ENCODE data around the gene HDHD2.
"Not testable (repeated sequence)": the region's sequence is repeated elsewhere in the genome, so short reads cannot be mapped to it uniquely, and the experiment has no call there.

The HDHD2 gene

GRCh38 chr18:47166294-47166693 lies 16.0 kb upstream of the HDHD2 start:
- Histone ChIP-seq H3K9me3 (ENCODE audit: insufficient read depth, low read length) (no peaks in the 10 kb centered on the region), H3K4me3 (ENCODE audit: insufficient read length, low read depth) (no peak overlapping the region), H3K36me3 (ENCODE audit: insufficient read depth, insufficient read length, low read length) (peaks cover 3% of the 10 kb centered on the region), H3K4me1 (ENCODE audit: insufficient read depth, insufficient read length) (no peaks in the 10 kb centered on the region), H3K27me3 (ENCODE audit: insufficient read depth, insufficient read length) (no peaks in the 10 kb centered on the region), H3K9ac (ENCODE audit: insufficient read length, low read depth) (no peak overlapping the region)
- no peak for DNase-seq (ENCODE audit: low read depth, low spot score)
- TF ChIP-seq SUZ12 (IDR thresholded peaks at IDR 0.05; ENCODE audit: extremely low read depth, insufficient read depth, insufficient read length) (no peak), ZNF274 (IDR thresholded peaks at IDR 0.05; ENCODE audit: low read depth, low read length) (no peak), YY1 (IDR thresholded peaks at IDR 0.05; ENCODE audit: insufficient read depth, insufficient read length) (no peak)

- no peaks in the 10 kb centered on the region for H3K27me3 ChIP-seq (ENCODE audit: insufficient read depth, insufficient read length)
- H3K9ac ChIP-seq (ENCODE audit: insufficient read length, low read depth) = no peak overlapping the region
- TF ChIP-seq YY1 (IDR thresholded peaks at IDR 0.05; ENCODE audit: insufficient read depth, insufficient read length) = no peak
- no peak for TF ChIP-seq SUZ12 (IDR thresholded peaks at IDR 0.05; ENCODE audit: extremely low read depth, insufficient read depth, insufficient read length)
- TF ChIP-seq ZNF274 (IDR thresholded peaks at IDR 0.05; ENCODE audit: low read depth, low read length) = no peak
- H3K4me3 ChIP-seq (ENCODE audit: insufficient read length, low read depth) = no peak overlapping the region
- no peak for DNase-seq (ENCODE audit: low read depth, low spot score)
- H3K9me3 ChIP-seq (ENCODE audit: insufficient read depth, low read length) = no peaks in the 10 kb centered on the region
- H3K4me1 ChIP-seq (ENCODE audit: insufficient read depth, insufficient read length) = no peaks in the 10 kb centered on the region
- peaks cover 3% of the 10 kb centered on the region for H3K36me3 ChIP-seq (ENCODE audit: insufficient read depth, insufficient read length, low read length)
Observed at GRCh38 chr18:47163241-47163640, 12.9 kb upstream of the HDHD2 start.

- DNase-seq (ENCODE audit: low read depth, low spot score) = no peak
- Histone ChIP-seq H3K4me3 (ENCODE audit: insufficient read length, low read depth) (no peak overlapping the region), H3K9me3 (ENCODE audit: insufficient read depth, low read length) (no peaks in the 10 kb centered on the region), H3K9ac (ENCODE audit: insufficient read length, low read depth) (no peak overlapping the region), H3K4me1 (ENCODE audit: insufficient read depth, insufficient read length) (no peaks in the 10 kb centered on the region), H3K27me3 (ENCODE audit: insufficient read depth, insufficient read length) (no peaks in the 10 kb centered on the region), H3K36me3 (ENCODE audit: insufficient read depth, insufficient read length, low read length) (peaks cover 13% of the 10 kb centered on the region)
- TF ChIP-seq YY1 (IDR thresholded peaks at IDR 0.05; ENCODE audit: insufficient read depth, insufficient read length) = no peak
- TF ChIP-seq ZNF274 (IDR thresholded peaks at IDR 0.05; ENCODE audit: low read depth, low read length) = no peak
- TF ChIP-seq SUZ12 (IDR thresholded peaks at IDR 0.05; ENCODE audit: extremely low read depth, insufficient read depth, insufficient read length) = no peak
Observed at GRCh38 chr18:47160256-47160655, 10.0 kb upstream of the HDHD2 start.

- not testable (repeated sequence) for DNase-seq (ENCODE audit: low read depth, low spot score); H3K4me3 ChIP-seq (ENCODE audit: insufficient read length, low read depth); H3K9ac ChIP-seq (ENCODE audit: insufficient read length, low read depth)
Observed at GRCh38 chr18:47158404-47158803, 8.1 kb upstream of the HDHD2 start.

GRCh38 chr18:47151439-47151838 lies 1.1 kb upstream of the HDHD2 start:
- DNase-seq (ENCODE audit: low read depth, low spot score) = no peak
- H3K36me3 ChIP-seq (ENCODE audit: insufficient read depth, insufficient read length, low read length) = peaks cover 25% of the 10 kb centered on the region
- peak overlapping the region; percentile 83 for H3K9ac ChIP-seq (ENCODE audit: insufficient read length, low read depth)
- H3K9me3 ChIP-seq (ENCODE audit: insufficient read depth, low read length) = no peaks in the 10 kb centered on the region
- no peak overlapping the region for H3K4me3 ChIP-seq (ENCODE audit: insufficient read length, low read depth)
- TF ChIP-seq SUZ12 (IDR thresholded peaks at IDR 0.05; ENCODE audit: extremely low read depth, insufficient read depth, insufficient read length) (no peak), YY1 (IDR thresholded peaks at IDR 0.05; ENCODE audit: insufficient read depth, insufficient read length) (no peak), ZNF274 (IDR thresholded peaks at IDR 0.05; ENCODE audit: low read depth, low read length) (no peak)
- H3K4me1 ChIP-seq (ENCODE audit: insufficient read depth, insufficient read length) = peaks cover 3% of the 10 kb centered on the region
- no peaks in the 10 kb centered on the region for H3K27me3 ChIP-seq (ENCODE audit: insufficient read depth, insufficient read length)

More at GRCh38 chr18:47158404-47158803, 8.1 kb upstream of the HDHD2 start:
- not testable (repeated sequence) for H3K27me3 ChIP-seq (ENCODE audit: insufficient read depth, insufficient read length); H3K9me3 ChIP-seq (ENCODE audit: insufficient read depth, low read length); H3K4me1 ChIP-seq (ENCODE audit: insufficient read depth, insufficient read length)
- H3K36me3 ChIP-seq (ENCODE audit: insufficient read depth, insufficient read length, low read length) = peaks cover 28% of the 10 kb centered on the region

- no peak for DNase-seq (ENCODE audit: low read depth, low spot score)
- Histone ChIP-seq H3K9ac (ENCODE audit: insufficient read length, low read depth) (peak overlapping the region; percentile 83), H3K27me3 (ENCODE audit: insufficient read depth, insufficient read length) (no peaks in the 10 kb centered on the region), H3K9me3 (ENCODE audit: insufficient read depth, low read length) (no peaks in the 10 kb centered on the region), H3K4me3 (ENCODE audit: insufficient read length, low read depth) (peak overlapping the region; percentile 76), H3K36me3 (ENCODE audit: insufficient read depth, insufficient read length, low read length) (peaks cover 23% of the 10 kb centered on the region), H3K4me1 (ENCODE audit: insufficient read depth, insufficient read length) (peaks cover 3% of the 10 kb centered on the region)
- TF ChIP-seq YY1 (IDR thresholded peaks at IDR 0.05; ENCODE audit: insufficient read depth, insufficient read length) (no peak), SUZ12 (IDR thresholded peaks at IDR 0.05; ENCODE audit: extremely low read depth, insufficient read depth, insufficient read length) (no peak), ZNF274 (IDR thresholded peaks at IDR 0.05; ENCODE audit: low read depth, low read length) (no peak)
Observed at GRCh38 chr18:47150824-47151366, 595 bp upstream of the HDHD2 start.

GRCh38 chr18:47149457-47150028 lies 757 bp downstream of the HDHD2 start:
- H3K4me3 ChIP-seq (ENCODE audit: insufficient read length, low read depth) = peak overlapping the region; percentile 76
- peaks cover 12% of the 10 kb centered on the region for H3K36me3 ChIP-seq (ENCODE audit: insufficient read depth, insufficient read length, low read length)
- DNase-seq (ENCODE audit: low read depth, low spot score) = no peak
- H3K4me1 ChIP-seq (ENCODE audit: insufficient read depth, insufficient read length) = peaks cover 3% of the 10 kb centered on the region
- no peaks in the 10 kb centered on the region for H3K27me3 ChIP-seq (ENCODE audit: insufficient read depth, insufficient read length)
- no peak for TF ChIP-seq ZNF274 (IDR thresholded peaks at IDR 0.05; ENCODE audit: low read depth, low read length)
- TF ChIP-seq SUZ12 (IDR thresholded peaks at IDR 0.05; ENCODE audit: extremely low read depth, insufficient read depth, insufficient read length) = no peak
- TF ChIP-seq YY1 (IDR thresholded peaks at IDR 0.05; ENCODE audit: insufficient read depth, insufficient read length) = no peak
- H3K9me3 ChIP-seq (ENCODE audit: insufficient read depth, low read length) = no peaks in the 10 kb centered on the region
- peak overlapping the region; percentile 83 for H3K9ac ChIP-seq (ENCODE audit: insufficient read length, low read depth)

Measured in NT2/D1 (cell line).